GM12878 (cell line): Measurements from ENCODE around the gene SERPINB8. TPM values are rescaled to one million over a fixed set of nuclear protein-coding genes. Genes with fewer than 3 reads are reported as not detected.

Experiments used
- ATAC-seq: fragments of 200-7000 bp; cut with Tn5 transposase; 3 replicates; pipeline ENCODE4 v1.9.1; 2020; ENCODE audit warnings: mild to moderate bottlenecking, moderate library complexity
- BruUV-seq: library from RNA; stranded (reverse); fragments of 400-500 nt; replicated peaks from 2 replicates; lab custom pipeline; 2021; lab: Mats Ljungman, UMichigan
- CTCF ChIA-PET: fragments of 300-600 bp; sonication (Branson Sonifier 250); formaldehyde crosslinking; extraction: SDS; loops from one replicate; lab custom pipeline; 2021; ENCODE audit warnings: inconsistent platforms; lab: Yijun Ruan, JAX
- POLR2A ChIA-PET: fragments of 350-600 bp; formaldehyde crosslinking; extraction: SDS; loops from one replicate; lab custom pipeline; 2021; ENCODE audit warnings: inconsistent platforms; lab: Charles Lee
- RAD21 ChIA-PET: fragments of 300-600 bp; sonication (Branson Sonifier 250); formaldehyde crosslinking; loops from one replicate; lab custom pipeline; 2023; ENCODE audit warnings: antibody characterized with exemption; ENCODE audit not compliant: unreplicated experiment; lab: Charles Lee
- SMC1A ChIA-PET: fragments of 300-600 bp; sonication (Branson Sonifier 250); formaldehyde crosslinking; loops from one replicate; lab custom pipeline; 2023; ENCODE audit not compliant: unreplicated experiment, uncharacterized antibody; lab: Charles Lee
- DNase-seq: peaks from one replicate; pipeline ENCODE4 v3.0.0-alpha.2; 2011; ENCODE audit warnings: low read depth, low spot score
- FAIRE-seq: peaks from 3 replicates; lab custom pipeline; 2011; peaks lifted over from hg19 to GRCh38; lab: Jason Lieb, UNC
- H2AFZ ChIP-seq: 2 replicates; pipeline ENCODE4 v1.6.0; 2011; ENCODE audit warnings: low read depth, low read length, control low read depth; ENCODE audit not compliant: control insufficient read depth
- H3K27ac ChIP-seq: 2 replicates; pipeline ENCODE4 v1.5.1; 2011; ENCODE audit warnings: control low read depth; ENCODE audit not compliant: control insufficient read depth, insufficient read depth
- H3K27me3 ChIP-seq, 2 experiments: replicated peaks in 1 of 2; 2 replicates each; pipeline versions ENCODE4 v1.6.0 to v1.6.1; 2011; ENCODE audit warnings: low read length in 1 of 2; ENCODE audit not compliant: control insufficient read depth in 2 of 2, insufficient read depth in 2 of 2
- H3K36me3 ChIP-seq, 2 experiments: 2 replicates each; pipeline ENCODE4 v1.5.1; 2011; ENCODE audit warnings: low read length in 1 of 2; ENCODE audit not compliant: control insufficient read depth in 2 of 2, insufficient read depth in 2 of 2
- H3K4me1 ChIP-seq: 2 replicates; pipeline ENCODE4 v1.6.1; 2011; ENCODE audit warnings: mild to moderate bottlenecking, low read length, moderate library complexity, mixed read lengths; ENCODE audit not compliant: control insufficient read depth, insufficient read depth
- H3K4me2 ChIP-seq: 2 replicates; pipeline ENCODE4 v1.6.0; 2011; ENCODE audit warnings: control low read depth; ENCODE audit not compliant: control insufficient read depth, insufficient read depth
- H3K4me3 ChIP-seq: fragments of 200-600 bp; sonication (generic); 2 replicates; pipeline ENCODE4 v1.5.1; 2016
- H3K79me2 ChIP-seq: 2 replicates; pipeline ENCODE4 v1.6.0; 2011; ENCODE audit warnings: low read length; ENCODE audit not compliant: control insufficient read depth, insufficient read depth
- H3K9ac ChIP-seq: 2 replicates; pipeline ENCODE4 v1.8.0; 2011; ENCODE audit warnings: low read length, control low read depth, mixed read lengths; ENCODE audit not compliant: control insufficient read depth, insufficient read depth
- H3K9me3 ChIP-seq: replicated peaks from 3 replicates; pipeline ENCODE4 v1.5.1; 2011; ENCODE audit warnings: mild to moderate bottlenecking, low read length; ENCODE audit not compliant: control insufficient read depth, insufficient read depth
- H4K20me1 ChIP-seq: 2 replicates; pipeline ENCODE4 v1.6.0; 2011; ENCODE audit not compliant: control insufficient read depth, insufficient read depth
- BCL3 ChIP-seq: IDR thresholded peaks from 2 replicates; pipeline ENCODE4 v1.6.1; 2011; ENCODE audit warnings: borderline replicate concordance, low read depth, mild to moderate bottlenecking, moderate library complexity, low read length; ENCODE audit not compliant: insufficient read depth, poor library complexity, severe bottlenecking
- CREM ChIP-seq: IDR thresholded peaks from 2 replicates; pipeline ENCODE4 v1.6.1; 2014; ENCODE audit warnings: antibody characterized with exemption, low read depth
- DPF2 ChIP-seq: fragments of 450-650 bp; IDR thresholded peaks from 2 replicates; pipeline ENCODE4 v1.6.1; 2017; ENCODE audit warnings: mild to moderate bottlenecking
- EGR1 ChIP-seq, 2 experiments: IDR thresholded peaks; 1 replicate in 1 of 2; 2 replicates in 1 of 2; pipeline ENCODE4 v1.6.1; 2011 to 2012; ENCODE audit warnings: low read depth in 2 of 2, low read length in 2 of 2, borderline replicate concordance in 1 of 2, mild to moderate bottlenecking in 1 of 2, moderate library complexity in 1 of 2
- PBX3 ChIP-seq: IDR thresholded peaks from 2 replicates; pipeline ENCODE4 v1.6.1; 2011; ENCODE audit warnings: mild to moderate bottlenecking, low read depth, low read length, moderate library complexity; ENCODE audit not compliant: insufficient replicate concordance
- POLR2A ChIP-seq: IDR thresholded peaks from 2 replicates; pipeline ENCODE4 v1.6.1; 2011; ENCODE audit warnings: low read depth, mild to moderate bottlenecking, low read length
- SREBF1 ChIP-seq: IDR thresholded peaks from 2 replicates; pipeline ENCODE4 v1.6.1; 2012; ENCODE audit warnings: mild to moderate bottlenecking, low read length
- ZNF592 ChIP-seq: fragments of 450-650 bp; IDR thresholded peaks from 2 replicates; pipeline ENCODE4 v1.6.1; 2017; ENCODE audit warnings: mild to moderate bottlenecking, moderate library complexity
- WGBS: methylation state at CpG from one replicate; pipeline ENCODE4 v1.1.6; 2016; ENCODE audit warnings: low lambda C conversion rate; ENCODE audit not compliant: insufficient replicate concordance, insufficient coverage; ENCODE audit errors: missing lambda C conversion rate; 5-methylcytosine and 5-hydroxymethylcytosine counted together
- in situ Hi-C: fragments of 300-500 bp; cut with MboI; formaldehyde crosslinking; loops from 9 replicates; pipeline ENCODE4 v1.14.3; 2018; ENCODE audit warnings: mixed read lengths
- intact Hi-C: fragments of 100-400 bp; cut with micrococcal nuclease; formaldehyde crosslinking; loops from one replicate; pipeline ENCODE4 v1.14.2; 2022; ENCODE audit not compliant: unreplicated experiment
- polyA plus RNA-seq, 11 experiments: library from polyadenylated mRNA; depleted of rRNA in 4 of 11; unstranded in 6 of 11; stranded (reverse) in 5 of 11; fragments of >200 nt; fragmentation: Nextera tagmentation in 4 of 11; fragmentation: Illumina TruSeq in 1 of 11; extraction: Ambion mirVana in 4 of 11; extraction: Trizol in 1 of 11; gene quantifications; 1 replicate in 1 of 11; 2 replicates in 10 of 11; pipeline versions ENCODE4 v1.2.1 to v1.2.3, GENCODE V29; 2011 to 2016; ENCODE audit warnings: inconsistent platforms in 2 of 11, missing spikeins in 2 of 11, low read depth in 1 of 11
- total RNA-seq, 4 experiments: library from RNA; depleted of rRNA in 3 of 4; stranded (reverse); fragments of >200 nt in 3 of 4; fragmentation: Illumina TruSeq in 1 of 4; extraction: Trizol in 1 of 4; gene quantifications; 2 replicates each; pipeline versions ENCODE4 v1.2.1 to v1.2.3, GENCODE V29; 2013 to 2021

Gene SERPINB8
- total and polyA plus RNA-seq, 10 of the 15 experiments (the other 5 are each of a cell fraction or from before 2014, with no cell fraction given) = 8.1 to 31.5 (median 16.7) TPM

GRCh38 chr18:63986885-63987284, 17.0 kb downstream of the SERPINB8 start (continued):
- TF ChIP-seq BCL3 = no peak

DNA sequence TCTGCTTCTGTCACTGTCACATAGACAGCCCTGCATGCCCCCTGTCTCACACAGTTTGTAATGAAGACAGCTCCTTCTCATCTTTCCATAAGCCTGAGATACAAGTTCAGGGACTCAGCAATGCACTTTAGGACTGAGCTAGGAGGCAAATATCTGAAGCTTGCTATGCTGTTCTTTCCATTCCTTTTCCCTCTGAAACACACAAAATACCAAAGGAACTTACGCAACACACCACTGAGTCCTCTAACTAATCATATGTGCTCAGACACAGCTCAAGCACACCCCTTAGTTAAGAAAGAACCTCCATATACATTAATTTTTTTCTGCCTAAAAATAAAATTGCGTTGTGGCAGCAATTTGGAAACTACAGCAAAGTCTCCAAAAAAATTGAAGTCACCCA, 17.9 kb downstream of the SERPINB8 start:
- WGBS = 47% methylated on average over 2 of the region's 2 CpGs
- TF ChIP-seq ZNF592 (no peak), SREBF1 (no peak), PBX3 (no peak), DPF2 (no peak), POLR2A (no peak), EGR1 (IDR thresholded peaks at IDR 0.05; ENCODE audit: borderline replicate concordance in 1 of 2, low read depth in 2 of 2, low read length in 2 of 2) (no peak), CREM (no peak)
- TF ChIP-seq, all 136 proteins: peak for 0
- ChIA-PET CTCF (interaction anchor here (1.2 to 1.5 kb wide), 4 partner anchors 8 to 52 kb away, joined by 3 to 6 read pairs (median 5); no protein-coding TSS in a partner anchor), RAD21 (interaction anchor here (0.6 kb wide), 1 partner anchor 51 kb away, joined by 3 read pairs; no protein-coding TSS in a partner anchor), SMC1A (no interaction called here), POLR2A (no interaction called here)
- H3K9ac ChIP-seq = no peak overlapping the region
- no peaks in the 10 kb centered on the region for H3K27me3 ChIP-seq
- H3K36me3 ChIP-seq = peaks cover 0 to 12% of the 10 kb centered on the region in 2 experiments
- H2AFZ ChIP-seq = no peak overlapping the region
- H3K79me2 ChIP-seq = no peaks in the 10 kb centered on the region
- H3K4me3 ChIP-seq = no peak overlapping the region
- no peak; the same call in 2 of the 3 replicates for ATAC-seq
- no peak overlapping the region for H3K4me2 ChIP-seq
- no peaks in the 10 kb centered on the region for H3K9me3 ChIP-seq
- BruUV-seq = no TSS peak
- no peaks in the 10 kb centered on the region for H3K4me1 ChIP-seq
- in situ Hi-C loops = loop anchor here (25.0 kb wide), 1 partner anchor 475 kb away; no protein-coding TSS in a partner anchor
- intact Hi-C loops = no loop called here
- no peak for FAIRE-seq
- no peaks in the 10 kb centered on the region for H4K20me1 ChIP-seq
- H3K27ac ChIP-seq = no peak overlapping the region
- DNase-seq = no peak
